Forelimb muscle (tissue), 1 donor: ENCODE results near the gene TMEM270. TPM values are rescaled to one million over a fixed set of nuclear protein-coding genes. Genes with fewer than 3 reads are reported as not detected.

ENCODE experiments used
- DNase-seq: peaks from one replicate; pipeline ENCODE4 v3.0.0-alpha.2; 2013; ENCODE audit warnings: low read depth
- polyA plus RNA-seq: library from polyadenylated mRNA; unstranded; fragments of 120-200 nt; gene quantifications from one replicate; pipeline ENCODE4 v1.2.1, GENCODE V29; 2013; ENCODE audit not compliant: insufficient read length

Gene TMEM270
- polyA plus RNA-seq, 1 donor: not detected

GRCh38 chr7:73904219-73905137, 43.5 kb downstream of the TMEM270 start:
- no peak for DNase-seq

GRCh38 chr7:73905360-73905759, 44.4 kb downstream of the TMEM270 start:
- DNase-seq: no peak

DNA sequence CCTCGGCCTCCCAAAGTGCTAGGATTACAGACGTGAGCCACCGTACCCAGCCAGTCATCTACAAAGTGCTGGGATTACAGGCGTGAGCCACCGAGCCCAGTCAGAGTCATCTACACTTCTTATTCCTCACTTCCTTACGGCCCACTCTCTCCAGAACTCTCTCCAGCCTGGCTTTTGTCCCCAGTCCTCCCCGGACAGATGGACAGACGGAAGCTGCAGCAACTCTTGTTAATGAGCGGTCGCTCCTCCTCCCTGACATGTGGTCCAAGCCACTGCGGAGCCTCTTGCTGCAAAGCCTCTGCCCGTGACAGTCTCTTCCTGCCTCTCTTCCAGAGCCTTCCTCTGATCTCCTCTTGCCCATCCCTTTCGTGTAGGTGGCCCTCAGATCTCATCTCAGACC, 45.9 kb downstream of the TMEM270 start:
- DNase-seq: no peak

DNA sequence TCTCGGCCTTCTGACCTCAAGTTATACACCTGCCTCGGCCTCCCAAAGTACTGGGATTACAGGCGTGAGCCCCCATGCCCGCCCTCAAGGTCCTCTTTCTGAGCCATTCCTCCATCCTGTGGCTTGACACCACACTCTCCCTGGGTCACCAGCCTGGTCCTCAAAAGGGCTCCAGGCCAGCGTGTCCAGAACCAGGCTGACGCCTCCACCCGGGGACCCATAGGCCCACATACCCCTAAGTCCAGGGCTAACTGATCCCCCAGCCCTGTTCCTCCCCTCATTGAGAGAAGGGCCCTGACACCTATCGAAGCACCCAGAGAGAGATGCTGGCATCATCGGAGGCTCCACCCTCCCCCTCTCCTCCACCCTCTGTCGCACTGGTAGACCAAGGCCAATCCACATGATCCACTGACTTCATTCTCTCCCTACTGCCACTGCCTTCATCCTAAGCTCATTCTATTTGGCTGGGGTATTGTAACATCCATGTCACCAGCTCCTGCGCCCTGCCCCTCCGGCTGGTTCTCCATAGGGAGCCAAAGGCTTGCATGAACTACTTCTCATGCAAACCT, 46.7 kb downstream of the TMEM270 start:
- no peak for DNase-seq

DNA sequence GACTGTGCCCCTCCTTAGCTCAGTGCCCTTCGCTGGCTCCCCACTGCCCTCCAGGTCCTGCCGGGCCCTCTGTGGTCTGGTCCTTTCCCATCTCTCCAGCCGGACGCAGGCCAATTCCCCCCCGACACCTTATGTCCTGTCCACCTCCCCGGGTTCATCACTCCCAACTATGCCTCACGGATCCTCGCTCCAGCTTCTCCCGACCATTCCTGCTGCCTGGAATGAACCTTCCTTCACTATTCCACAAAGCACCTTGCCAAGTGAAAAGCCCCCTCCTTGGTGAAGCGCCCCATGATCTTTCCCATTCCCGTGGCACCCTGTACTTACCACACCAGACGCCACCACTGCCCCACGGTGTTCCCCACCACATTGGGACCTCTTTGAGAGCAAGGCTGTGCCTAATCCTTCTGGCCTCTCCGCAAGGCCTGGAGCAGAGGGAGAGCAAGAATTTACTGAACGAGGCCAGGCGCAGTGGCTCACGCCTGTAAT, 47.2 kb downstream of the TMEM270 start:
- no peak for DNase-seq

DNA sequence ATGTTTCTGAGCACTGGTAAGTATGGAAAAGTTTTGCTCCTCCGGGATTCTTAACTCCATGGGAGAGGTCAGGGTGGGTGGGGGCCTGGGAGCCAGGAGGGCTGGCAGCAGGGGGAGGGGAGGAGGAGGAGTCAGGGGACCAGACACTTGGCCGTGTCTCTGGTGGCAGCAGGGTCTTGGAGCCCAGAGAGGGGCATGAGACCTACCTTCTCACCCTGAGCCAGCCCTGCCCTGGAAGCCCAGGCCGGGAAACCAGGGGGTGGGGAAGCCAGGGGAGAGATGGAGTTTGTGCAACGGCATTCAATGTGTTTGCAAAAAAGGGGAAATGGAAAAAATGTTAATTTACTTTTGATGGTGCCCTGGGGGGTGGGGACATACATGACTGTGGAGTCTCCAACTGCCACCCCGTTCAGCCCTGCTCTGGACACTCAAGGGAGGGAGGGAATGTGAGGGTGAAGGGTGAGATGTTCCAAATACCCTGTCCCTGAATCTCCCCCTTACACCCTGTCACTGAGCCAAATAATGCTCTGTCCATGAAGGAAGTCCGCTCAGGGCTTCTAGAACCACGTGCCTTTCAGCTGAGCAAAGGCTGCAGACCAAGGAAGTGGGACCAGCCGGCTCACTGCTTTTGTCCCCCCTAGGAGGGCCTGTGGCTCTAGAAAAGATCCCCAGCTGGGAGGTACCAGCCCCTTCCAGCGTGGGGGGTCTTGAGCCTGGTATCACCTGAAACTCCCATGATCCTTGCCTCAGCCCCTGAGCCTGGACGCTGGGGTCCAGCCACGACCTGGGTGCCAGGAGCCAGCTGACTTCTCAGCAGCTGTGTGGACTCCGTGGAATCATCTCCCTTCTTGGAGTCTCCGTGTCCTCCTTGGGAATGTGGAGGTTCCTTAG, 48.3 kb downstream of the TMEM270 start:
- no peak for DNase-seq

DNA sequence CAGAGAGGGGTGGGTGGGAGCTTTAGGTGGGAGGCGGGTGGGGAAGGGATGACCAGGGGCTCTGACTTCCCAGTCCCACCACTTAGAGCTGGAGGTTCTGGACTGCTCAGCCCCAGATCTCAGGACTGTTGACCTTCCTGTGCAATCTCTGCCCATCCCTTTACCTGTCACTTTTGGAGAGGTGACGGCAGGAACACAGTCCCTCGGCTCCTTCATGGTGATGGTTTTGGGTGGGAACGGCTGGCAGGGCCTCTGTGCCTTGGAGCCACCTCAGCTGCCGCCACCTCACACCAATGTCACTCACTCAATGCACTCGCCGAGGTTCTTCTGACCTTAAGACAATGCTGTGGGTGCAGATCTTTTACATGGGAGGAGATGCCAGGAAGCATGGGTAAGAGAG, 49.0 kb downstream of the TMEM270 start:
- no peak for DNase-seq

GRCh38 chr7:73912223-73912622, 51.3 kb downstream of the TMEM270 start:
- no peak for DNase-seq

Other genes with a start within 250 kb of the TMEM270 start
- 0.10 TPM for gene MLXIPL, start 236.6 kb upstream of the TMEM270 start, polyA plus RNA-seq
- 2.8 TPM for gene VPS37D, start 193.3 kb upstream of the TMEM270 start, polyA plus RNA-seq
- gene DNAJC30, start 177.7 kb upstream of the TMEM270 start, polyA plus RNA-seq: 6.3 TPM
- 83.7 TPM for gene BUD23, start 177.6 kb upstream of the TMEM270 start, polyA plus RNA-seq
- gene STX1A, start 141.5 kb upstream of the TMEM270 start, polyA plus RNA-seq: 13.5 TPM
- 10.7 TPM for gene ABHD11, start 122.4 kb upstream of the TMEM270 start, polyA plus RNA-seq
- 0.14 TPM for gene CLDN3, start 90.9 kb upstream of the TMEM270 start, polyA plus RNA-seq
- 0.49 TPM for gene CLDN4, start 30.2 kb upstream of the TMEM270 start, polyA plus RNA-seq
- gene METTL27, start 18.6 kb upstream of the TMEM270 start, polyA plus RNA-seq: 1.9 TPM
- gene ELN, start 167.0 kb downstream of the TMEM270 start, polyA plus RNA-seq: 91.6 TPM
- gene LIMK1, start 222.6 kb downstream of the TMEM270 start, polyA plus RNA-seq: 13.9 TPM